CD4-positive, alpha-beta T cell treated with Interleukin-1 beta for 1 hour (primary cell): Measurements from ENCODE around the gene PYGB.

Source experiments
- DNase-seq, 2 donors: peaks; one replicate each; pipeline ENCODE4 v3.0.0-alpha.2; 2020 to 2022

Gene PYGB

DNA sequence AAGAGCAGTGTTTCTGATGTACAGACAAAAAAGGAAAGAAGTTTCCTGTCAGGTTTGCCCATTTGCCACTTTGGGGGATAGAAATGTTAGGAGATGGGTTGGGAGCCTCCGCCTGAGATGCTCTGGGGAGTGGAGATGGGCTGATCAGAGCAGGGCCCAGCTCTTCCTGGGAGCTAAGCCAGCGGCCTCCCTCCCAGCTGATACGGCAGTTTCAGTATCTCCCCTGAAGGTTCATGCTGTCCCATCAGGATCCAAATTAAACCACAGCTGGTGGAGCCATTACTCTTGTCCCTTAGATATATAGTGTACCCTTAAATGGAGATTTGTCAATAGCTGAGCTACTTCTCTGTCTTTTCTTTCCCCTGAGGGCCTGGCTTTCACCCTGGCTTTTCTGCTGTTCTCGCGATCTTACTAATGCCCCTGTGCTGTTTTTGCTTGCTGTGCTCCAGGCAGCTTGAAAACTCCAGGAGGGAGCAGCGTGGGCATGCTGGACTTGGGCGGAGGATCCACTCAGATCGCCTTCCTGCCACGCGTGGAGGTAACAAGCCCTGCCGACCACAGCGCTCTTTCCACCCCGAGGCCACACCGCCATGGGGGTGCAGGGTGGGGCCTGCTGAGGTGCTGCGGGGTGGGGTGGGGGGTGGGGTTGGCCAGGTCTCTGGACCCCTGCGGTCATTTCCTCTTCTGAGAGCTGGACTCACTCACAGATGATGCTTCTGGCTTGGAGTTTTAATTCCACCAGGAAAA is 31.5 kb upstream of the PYGB start:
- no peak for DNase-seq

DNA sequence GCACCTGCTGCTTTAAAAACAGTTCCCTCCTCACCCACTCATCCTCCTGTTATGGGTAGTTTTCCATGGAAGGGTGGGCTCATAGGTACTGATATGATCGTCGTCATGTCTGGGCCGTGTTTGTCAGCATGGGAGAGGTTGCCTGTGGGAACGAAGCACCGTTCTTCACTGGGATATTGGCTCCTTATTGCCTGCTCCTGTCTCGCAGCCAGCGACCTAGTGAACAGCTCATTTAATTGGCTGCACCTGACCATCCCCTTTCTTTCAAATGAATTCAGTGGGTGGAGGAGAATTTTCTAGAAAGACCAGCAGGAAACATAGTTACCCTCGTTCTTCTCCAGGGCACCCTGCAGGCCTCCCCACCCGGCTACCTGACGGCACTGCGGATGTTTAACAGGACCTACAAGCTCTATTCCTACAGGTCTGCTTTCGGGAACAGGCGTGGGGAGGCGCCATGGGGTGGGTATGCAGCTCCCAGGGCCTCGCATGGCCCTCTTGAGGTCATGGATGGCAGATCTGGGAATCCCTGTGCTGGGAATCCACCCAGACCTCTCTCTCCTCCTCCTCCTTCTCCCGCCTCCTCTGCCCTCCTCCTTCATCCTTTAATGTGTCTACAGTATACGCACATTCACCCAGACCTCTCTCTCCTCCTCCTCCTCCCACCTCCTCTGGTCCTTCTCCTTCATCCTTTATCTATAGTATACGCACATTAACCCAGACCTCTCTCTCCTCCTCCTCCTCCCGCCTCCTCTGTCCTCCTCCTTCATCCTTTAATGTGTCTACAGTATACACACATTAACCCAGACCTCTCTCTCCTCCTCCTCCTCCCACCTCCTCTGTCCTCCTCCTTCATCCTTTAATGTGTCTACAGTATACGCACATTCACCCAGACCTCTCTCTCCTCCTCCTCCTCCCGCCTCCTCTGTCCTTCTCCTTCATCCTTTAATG is 30.4 kb upstream of the PYGB start:
- DNase-seq: no peak

DNA sequence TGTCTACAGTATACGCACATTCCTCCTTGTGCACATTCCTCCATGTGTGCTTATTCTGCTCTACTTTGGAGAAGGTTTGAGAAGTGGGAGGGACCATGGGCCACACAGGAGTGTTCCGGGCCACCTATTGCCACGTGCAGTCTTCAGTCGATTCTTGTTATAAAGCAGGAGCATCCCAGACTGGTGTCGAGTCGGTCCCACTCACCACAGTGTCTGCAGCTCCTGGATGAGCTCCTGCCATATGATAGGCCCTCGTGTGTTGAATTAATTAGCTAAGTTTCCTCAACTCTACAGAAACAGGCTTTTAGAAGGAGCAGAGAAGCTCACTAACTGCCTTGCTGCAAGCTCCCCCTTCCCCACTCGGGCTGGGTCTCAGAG is 29.8 kb upstream of the PYGB start:
- DNase-seq: no peak

DNA sequence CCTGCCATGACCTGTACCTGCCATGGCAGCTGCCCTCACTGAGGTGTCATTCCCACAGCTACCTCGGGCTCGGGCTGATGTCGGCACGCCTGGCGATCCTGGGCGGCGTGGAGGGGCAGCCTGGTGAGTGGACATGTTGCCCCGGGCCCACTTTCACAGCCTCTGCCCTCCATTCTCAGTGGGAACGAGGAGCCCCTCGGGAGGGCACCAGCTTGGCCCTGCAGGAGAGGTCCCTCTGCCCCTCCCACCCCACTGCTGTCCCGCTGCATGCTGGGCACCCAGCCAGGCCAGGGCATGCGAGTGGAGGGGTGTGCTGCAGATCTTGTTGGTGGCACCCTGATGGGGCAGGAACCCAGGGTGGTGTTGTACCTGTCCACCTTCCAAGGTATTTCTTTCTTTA is 29.4 kb upstream of the PYGB start:
- DNase-seq: no peak

DNA sequence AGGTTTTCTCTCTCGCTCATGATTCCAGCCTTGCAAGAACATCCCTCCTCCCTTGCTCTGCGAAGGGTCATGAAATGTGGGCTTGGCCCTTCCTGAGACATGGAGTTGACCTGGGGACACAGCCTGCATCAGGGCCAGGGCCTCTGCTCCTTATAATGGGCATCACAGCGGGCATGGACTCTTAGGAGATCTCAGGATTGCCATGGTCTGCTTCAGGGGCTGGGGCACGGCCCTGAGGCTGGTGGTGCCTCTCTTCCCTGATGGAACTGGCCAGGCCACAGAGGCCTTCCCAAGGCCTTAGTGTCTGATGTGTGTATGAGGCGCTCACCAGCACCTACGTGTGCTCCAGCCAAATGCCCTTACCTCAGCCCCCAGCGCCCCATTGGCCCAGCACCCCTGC is 28.5 kb upstream of the PYGB start:
- DNase-seq: no peak

DNA sequence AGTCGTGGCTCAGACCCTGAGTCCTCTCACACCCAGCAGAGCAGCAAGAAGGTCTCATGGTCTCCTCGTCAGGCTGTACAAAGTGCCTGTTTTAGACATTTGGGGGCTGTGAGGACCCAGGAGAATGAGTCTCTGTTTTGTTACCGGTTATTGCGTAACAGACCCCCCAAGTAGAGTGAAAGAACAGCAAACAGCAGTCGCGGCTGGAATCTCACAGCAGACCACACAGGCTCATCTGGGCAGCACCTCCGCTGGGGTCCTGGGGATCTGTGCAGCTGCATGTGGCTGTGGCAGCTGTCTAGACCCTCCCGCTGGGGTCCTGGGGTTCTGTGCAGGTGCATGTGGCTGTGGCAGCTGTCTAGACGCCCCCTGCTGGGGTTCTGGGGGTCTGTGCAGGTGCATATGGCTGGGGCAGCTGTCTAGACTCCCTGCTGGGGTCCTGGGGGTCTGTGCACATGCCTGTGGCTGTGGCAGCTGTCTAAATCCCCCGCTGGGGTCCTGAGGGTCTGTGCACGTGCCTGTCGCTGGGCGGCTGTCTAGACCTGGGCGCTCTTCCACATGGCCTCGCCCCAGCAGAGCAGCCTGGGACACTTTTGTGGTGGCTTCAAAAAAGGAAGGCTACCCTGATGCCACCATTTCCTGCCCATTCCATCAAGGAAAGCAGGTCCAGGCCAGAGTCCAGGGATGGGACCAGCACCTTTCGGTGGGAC is 27.7 kb upstream of the PYGB start:
- DNase-seq: no peak

DNA sequence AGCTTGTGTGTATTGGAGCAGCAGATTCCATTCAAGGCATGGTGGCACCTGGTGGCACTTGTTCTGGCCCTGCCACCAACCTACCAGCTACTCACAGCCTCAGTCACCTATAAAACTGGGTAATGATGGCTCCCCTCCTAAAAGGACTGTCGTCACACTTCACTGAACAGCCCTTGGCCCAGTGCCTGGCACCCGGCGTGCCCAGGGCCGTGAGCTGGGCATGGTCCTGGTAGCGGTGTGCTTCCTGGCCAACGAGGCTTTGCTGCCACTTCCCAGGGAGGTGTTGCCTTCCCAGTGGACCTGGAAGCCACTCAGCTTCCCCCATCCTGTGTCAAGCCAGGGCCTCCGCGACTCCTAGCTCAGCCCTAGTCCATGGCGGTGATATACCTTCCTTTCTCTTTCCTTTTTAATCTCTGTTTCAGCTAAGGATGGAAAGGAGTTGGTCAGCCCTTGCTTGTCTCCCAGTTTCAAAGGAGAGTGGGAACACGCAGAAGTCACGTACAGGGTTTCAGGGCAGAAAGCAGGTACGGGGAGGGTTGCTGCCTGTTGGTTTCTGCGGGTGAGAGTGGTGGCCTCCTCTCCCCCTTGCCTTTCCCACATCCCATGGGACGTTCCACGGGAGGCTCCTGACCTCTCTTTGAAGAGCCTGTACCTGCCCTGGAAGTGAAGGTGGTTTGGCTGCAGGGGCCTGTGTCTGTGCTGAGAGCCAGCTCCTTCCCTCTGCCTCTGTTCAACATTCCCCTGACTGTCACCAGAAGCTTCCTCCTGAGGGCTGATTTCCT is 26.9 kb upstream of the PYGB start:
- DNase-seq: no peak

DNA sequence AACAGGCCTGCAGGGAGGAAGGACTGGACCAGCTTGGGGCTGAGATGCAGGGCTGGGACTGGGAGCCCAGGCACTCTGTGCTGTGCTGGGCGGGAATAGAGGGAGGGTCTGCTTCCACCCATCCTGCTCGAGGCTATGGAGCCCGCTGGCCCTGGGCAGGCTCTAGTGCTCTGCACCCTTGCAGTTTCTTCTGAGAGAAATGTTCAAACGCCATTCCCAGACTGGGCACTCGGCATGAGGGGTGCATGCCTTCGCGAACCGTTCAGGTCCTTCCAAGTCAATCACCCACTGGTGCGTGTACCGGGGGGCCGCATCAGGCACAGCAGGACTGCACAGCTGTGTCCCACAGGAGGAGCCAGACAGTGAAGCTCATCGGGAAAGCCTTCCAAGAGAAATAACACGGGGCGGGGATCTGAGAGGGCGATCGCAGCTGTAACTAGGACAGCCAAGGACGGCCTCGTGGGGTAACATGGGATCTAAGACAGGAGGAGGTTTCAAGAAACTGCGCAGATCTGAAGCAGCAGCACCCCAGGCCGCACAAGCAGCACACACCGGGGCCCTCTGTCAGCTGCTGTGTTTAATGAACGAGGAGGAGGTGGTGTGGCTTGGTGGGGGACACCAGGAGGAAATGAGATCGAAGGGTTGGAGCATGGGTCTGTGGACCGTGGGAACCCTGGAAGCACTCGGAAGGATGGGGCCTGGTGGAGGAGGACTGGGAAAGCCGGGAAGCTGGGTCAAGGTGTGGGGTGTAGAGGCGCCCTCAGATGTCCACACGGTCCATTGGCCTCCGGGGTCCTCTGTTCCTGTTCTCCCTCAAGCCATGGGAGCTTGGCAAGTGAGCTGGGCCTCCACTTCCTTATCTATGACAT is 26.1 kb upstream of the PYGB start:
- no peak for DNase-seq

DNA sequence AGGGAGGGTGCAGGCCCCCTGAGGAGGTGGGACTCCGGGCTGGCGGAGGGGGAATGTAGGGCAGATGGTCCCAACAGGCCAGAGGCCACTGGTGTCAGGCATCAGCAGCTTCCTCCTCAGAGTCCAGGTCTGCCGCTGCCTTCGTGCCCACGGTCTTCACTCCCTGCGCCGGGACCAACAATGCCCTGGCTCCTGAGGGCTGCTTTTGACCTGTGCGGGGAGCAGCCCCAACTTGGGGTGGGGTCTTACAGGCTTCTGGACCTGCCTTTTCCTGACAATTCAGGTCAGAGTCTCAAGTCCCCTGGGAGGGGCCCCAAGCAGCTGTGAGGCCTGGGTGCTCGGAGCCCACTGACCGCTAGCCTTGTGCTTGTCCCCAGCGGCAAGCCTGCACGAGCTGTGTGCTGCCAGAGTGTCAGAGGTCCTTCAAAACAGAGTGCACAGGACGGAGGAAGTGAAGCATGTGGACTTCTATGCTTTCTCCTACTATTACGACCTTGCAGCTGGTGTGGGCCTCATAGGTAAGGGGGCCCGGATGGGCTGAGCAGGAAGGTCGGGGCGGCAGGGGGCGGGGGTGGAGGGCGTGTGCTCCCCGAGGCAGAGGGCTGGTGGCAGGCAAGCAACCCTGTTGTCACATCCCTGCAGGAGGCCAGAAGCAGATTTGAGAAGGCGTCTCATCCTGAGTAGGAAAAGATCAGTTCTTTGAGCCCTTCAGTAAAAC is 25.3 kb upstream of the PYGB start:
- no peak for DNase-seq

DNA sequence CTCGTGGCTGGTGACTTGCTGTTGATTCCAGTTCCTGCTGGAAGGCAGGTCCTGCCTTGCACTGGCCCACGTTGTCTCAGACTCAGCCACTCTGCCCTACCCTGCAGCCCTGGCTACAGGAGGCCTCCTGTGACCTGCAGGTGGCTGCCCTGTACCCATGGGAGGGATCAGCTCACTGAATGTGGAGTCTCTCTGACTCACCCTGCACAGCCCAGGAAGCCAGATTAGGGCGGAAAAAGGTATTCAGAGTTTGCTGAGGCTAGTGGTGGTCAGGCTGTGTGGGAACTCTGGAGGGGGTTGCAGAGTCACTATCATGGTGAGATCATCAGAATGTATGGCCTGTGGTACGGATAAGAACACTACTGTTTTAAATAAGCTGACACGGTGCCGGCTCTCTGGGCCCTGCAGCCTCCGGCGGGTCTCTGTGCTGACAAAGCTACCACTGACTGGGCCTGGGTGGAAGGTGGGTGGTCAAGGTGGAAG is 24.7 kb upstream of the PYGB start:
- DNase-seq: no peak

DNA sequence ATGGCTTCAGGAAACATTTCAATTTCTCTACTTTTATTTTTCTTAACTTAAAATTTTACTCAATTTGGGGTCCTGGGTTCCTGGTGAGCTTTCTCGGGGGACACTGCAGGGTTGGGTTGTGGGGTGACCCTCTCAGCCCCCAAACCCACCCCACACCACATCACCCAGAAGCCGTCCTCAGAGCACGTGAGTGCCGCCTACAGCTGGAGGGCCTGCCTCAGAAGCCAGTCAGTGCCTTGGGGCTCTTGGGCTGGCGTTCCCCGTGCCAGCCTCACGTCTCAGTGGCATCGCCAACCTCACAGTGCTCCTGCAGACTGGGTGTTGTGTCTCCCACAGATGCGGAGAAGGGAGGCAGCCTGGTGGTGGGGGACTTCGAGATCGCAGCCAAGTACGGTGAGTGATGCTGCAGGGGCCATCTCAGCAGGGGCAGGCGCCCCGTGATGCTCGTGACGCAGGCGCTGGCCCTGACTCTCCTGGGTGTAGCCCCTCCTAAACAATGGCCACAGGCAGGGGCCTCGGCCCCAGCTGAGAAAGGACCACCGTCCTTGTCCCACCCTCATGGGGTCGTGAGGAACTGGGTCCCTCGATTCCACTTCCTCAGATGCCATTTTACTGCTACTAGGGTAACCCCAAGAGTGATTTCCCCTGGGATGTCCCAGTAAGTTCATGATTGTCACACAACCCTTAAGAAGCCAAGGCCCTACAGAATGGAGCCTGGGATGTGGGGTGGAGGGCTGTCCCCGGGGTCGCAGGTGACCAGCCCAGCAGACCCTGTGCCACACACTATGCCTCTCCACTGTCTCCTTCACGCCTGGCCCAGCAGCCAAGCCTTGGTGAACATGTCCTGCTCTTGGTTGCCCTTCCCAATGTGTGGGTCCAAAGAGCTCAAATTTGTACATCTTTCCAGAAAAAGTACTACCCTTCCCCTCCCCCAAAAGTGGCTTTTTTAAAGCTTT is 23.8 kb upstream of the PYGB start:
- no peak for DNase-seq

DNA sequence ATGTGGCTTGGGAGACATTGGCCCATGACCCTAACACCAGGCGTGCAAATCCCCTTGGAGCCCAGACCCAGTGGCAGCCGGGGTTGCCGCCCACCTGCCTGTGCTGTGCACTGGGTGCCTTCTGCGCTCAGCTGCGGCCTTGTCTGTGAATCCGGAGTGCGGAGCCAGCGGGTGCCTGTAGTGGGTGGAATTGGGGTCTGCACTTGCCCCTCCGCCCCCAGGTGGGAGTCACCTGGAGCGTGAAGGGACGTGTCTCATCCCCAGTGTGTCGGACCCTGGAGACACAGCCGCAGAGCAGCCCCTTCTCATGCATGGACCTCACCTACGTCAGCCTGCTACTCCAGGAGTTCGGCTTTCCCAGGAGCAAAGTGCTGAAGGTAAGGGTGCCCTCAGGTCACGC is 22.9 kb upstream of the PYGB start:
- DNase-seq: no peak

DNA sequence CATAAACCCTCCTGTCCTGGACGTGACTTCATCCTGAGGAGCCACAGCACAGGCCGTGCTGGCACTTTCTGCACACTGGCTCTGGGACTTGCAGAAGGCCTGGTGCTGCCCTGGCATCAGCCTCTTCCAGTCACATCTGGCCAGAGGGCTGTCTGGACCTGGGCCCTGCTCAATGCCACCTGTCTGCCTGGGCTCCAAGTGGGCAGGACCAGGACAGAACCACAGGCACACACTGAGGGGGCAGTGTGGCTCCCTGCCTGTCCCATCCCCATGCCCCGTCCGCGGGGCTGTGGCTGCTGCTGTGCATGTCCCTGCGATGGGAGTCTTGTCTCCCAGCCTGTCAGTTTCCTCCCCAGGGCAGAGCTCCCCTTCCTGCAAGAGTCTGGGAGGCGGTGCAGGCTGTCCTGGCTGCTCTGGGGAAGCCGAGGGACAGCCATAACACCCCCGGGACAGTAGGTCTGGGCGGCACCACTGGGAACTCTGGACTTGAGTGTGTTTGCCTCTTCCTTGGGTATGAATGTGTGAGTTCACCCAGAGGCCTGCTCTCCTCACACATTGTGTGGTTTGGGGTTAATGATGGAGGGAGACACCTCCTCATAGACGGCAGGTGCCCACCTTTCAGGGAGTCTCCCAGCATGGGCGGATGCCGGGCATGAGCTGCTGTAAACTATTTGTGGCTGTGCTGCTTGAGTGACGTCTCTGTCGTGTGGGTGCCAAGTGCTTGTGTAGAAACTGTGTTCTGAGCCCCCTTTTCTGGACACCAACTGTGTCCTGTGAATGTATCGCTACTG is 22.0 kb upstream of the PYGB start:
- DNase-seq: no peak

DNA sequence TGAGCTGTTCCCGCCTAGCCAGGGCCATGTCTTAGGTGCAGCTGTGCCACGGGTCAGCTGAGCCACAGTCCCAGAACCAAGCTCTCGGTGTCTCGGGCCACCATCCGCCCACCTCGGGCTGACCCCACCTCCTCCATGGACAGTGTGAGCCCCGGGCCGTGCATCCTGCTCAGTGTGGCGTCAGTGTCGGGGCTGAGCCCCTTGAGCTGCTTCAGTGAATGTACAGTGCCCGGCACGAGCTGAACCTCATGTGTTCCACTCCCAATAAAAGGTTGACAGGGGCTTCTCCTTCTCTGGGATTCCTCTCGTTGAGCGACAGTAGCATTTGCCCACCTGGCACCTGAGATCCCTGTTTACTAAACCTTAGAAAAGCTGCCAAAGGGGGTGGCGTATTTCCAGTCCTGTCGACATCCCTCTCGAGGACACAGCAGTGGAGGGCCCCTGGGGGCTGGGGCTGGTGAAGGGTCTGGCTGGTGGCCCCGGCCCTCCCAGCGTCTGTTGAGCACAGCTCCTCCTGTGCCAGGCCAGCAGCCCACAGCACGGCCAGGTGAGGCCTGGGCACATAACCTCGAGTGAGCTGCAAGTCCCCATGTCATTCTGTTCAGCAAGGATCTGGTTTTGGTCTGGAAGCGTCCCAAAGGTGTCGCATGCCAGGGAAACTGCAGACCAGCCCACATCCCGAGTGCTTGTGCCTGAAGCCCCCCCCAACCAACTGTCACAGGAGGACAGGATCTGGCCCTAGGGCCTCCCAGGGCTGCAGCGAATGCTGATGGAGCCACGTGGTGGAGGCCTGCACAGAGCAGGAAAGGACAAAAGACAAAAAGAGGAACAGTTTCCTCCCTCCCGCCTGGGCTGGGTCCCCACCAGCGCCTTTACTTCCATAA is 21.2 kb upstream of the PYGB start:
- DNase-seq: no peak

DNA sequence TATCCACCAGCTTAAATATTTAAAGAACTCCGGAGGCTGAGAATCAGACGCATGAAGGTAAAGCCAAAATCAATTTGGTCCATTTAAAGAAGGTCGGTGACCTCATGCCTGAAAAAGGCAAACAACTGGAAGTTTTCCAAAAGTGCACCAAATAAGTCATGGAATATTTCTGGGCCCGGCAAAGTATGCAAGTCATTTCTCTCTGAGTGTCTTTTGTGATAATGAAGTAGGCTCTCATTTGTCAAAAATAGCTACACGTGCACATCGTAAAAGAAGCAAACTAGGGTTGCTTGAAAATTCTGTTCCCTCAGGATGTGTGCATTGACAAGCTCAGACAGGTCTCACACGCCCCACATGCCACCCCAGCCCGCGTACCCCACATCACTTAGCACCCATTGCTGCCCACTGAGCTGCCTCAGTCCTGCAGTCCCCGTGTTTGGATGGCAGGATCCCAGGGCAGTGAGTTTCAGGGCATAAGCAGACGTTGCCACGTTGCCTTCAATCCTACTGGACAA is 20.5 kb upstream of the PYGB start:
- no peak for DNase-seq

DNA sequence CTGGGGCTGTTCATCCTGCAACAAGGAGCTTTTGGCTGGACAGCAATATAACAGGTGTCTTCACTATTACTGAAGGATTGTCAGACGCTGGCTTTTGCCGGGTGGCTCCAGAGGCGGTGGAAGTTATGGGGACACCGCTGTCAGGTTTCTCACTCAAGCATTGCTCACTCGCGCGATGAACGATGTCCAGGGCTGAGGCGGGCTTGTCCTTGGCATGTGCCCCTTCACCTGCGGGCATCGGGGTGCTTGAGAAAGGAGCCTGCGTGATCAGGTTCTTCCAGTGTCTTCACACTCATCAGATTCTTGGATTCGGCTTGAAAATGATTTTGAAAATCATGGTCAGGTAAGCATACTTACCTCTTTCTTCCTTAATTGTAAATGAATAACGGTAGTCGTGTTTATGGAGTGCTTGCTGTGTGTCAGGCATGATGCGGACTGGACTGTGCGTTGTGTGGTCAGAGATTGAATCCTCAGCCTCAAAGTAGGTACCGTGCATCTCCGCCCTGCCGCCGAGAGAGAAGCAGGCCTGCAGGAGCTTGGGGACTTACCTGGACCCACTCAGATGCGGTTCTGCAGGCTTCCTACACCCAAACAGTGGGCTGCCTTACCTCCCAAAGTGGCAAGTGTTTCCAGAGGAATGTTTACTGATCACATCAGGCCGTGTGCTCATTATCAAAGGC is 18.3 kb upstream of the PYGB start:
- no peak for DNase-seq
